HG03342 (cell line): ENCODE measurements around the gene MYBPC3.
"Not testable (repeated sequence)": the region's sequence is repeated elsewhere in the genome, so short reads cannot be mapped to it uniquely, and the experiment has no call there.

Experiments
- ATAC-seq: cut with Tn5 transposase; IDR thresholded peaks from one replicate; pipeline ENCODE4 v1.9.1; 2021; ENCODE audit warnings: mild to moderate bottlenecking, moderate library complexity; ENCODE audit not compliant: unreplicated experiment

Gene MYBPC3

DNA sequence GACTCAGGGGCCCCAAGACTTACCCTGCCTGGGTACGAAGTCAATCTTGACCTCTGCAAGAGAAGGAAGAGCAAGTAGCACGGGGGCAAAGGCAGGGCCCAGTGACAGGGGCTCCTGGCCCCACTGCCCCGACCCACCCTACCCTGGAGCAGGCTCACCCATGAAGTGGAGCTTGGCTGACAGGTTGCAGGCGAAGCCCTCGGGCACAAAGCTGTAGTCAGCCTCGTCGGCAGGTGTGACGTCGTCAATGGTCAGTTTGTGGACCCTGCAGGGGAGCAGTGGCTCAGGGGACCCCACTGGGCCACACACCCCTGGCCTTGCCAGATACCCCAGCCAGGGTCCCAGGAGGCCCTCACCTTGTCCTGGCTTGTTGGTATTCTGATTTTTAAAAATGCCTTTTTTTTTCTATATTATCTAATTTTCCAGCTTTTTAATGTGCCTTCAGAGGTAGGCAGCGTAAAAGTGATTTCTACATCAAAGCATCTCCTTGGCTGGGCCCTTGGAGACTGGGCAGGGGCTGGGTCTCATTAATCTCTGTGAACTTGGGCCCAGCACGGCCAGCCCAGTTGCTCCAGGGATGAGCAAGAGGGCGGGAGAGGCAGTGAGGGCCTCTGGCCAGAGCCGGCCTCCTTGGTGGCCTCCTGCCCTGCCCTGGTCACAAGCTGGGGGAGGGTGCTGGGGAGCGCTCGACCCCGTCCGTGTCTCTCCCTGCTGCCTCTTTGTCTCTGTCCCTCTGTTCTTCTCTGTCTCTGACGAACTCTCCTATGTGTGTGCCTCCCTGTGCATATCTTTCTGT is 11.3 kb downstream of the MYBPC3 start:
- no peak for ATAC-seq

DNA sequence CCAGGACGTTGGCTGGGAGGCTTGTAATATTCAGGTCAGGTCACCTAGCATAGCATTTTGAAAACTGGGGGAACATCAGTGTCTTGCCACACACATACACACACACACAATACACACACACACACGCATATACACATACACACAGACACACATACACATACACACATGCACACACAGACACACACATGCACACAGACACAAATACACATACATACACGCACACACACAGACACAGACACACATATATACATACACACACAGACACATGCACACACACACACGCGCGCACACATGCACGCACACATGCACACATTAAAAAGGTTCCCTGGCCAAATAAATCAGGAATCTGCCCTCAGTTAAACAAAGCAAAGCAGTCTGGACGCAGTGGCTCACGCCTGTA is 12.5 kb downstream of the MYBPC3 start:
- no peak for ATAC-seq

DNA sequence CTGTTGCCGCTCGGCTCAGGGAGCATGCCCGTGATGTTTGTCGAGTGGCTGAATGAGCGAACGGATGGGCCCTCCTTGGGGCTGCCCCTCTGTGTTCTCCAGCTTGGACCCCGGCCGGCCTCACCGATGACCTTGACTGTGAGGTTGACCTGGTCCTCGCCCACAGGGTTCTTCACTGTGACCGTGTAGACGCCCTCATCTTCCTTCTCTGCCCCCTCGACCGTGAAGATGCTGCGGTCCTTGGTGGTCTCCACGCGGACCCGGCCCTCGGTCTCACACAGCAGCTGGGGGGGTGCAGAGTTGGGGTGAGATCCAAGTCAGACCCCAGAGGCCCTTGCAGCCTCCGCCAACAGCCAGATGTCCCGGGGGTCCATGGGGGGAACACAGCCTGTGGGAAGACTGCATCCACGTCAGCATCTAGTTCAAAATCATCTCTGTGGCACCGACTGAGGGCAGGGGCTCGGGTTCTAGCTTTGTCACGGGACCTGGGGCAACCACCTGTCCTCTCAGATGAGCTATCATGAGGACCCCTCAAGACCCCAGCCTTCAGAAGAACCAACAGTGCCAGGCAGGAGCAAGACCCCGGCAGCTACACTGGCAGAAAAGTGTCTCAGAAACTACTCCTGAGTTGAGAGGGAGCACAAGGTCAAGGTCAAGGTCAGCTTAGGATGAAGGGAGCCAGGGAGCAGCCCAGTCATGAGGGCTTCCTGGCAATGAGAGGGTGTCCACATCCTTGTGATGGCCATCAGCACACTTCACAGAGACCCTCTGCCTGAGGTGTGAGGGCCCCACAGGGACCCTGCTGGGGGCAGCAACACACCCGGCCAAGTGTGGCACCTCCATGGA is 13.9 kb downstream of the MYBPC3 start:
- ATAC-seq: no peak

DNA sequence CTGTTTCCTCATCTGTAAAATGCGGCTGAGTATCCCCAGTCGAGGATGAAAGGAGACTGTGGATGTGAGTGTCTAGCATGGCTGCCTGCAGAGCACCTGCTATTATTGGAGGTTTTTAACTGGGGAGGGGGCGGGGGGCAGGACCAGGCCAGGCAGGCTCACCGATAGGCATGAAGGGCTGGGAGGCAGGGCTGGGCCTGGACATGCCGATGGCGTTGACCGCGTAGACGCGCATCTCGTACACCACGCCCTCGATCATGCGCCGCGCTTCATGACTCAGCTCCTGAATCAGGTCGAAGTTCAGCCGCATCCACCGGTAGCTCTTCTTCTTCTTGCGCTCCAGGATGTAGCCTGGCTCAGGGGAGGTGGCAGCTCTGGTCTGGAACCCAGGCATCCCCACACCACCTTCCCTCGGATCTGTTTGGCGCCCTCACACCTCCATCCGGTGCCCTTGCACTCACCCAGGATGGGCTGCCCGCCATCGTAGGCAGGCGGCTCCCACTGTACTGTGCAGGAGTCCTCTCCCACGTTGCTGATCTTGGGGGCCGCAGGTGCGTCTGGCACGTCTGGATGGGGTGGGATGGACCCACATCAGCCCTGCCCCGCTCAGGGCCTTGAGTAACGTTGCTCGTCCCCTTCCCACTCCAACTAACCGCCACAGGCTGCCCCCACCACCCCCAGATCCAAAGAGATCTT is 15.1 kb downstream of the MYBPC3 start:
- no peak for ATAC-seq

- ATAC-seq: no peak
These were observed 15.9 kb downstream of the MYBPC3 start for GRCh38 chr11:47336595-47336994.

DNA sequence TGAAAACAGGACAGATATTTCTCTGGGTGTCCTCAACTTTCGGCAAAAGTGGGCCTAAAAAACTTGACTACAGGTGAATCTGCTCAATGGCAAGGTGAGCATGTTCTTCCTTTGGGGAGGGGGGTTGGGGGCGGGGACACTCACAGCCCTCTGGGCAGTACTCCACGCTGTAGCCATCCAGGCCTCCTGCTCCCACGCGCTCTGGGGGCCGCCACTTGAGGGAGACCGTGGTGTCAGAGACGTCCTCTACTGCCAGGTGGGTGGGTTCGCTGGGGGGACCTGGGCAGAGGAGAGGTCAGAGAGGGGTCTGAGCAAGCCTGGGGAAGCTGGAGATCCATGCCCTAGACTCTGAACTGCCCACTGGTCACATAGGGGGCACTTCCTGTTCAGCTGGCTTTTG is 16.8 kb downstream of the MYBPC3 start:
- no peak for ATAC-seq

GRCh38 chr11:47334699-47335411 is 17.6 kb downstream of the MYBPC3 start:
- ATAC-seq: not testable (repeated sequence)

GRCh38 chr11:47333886-47334443 is 18.5 kb downstream of the MYBPC3 start:
- ATAC-seq: no peak

DNA sequence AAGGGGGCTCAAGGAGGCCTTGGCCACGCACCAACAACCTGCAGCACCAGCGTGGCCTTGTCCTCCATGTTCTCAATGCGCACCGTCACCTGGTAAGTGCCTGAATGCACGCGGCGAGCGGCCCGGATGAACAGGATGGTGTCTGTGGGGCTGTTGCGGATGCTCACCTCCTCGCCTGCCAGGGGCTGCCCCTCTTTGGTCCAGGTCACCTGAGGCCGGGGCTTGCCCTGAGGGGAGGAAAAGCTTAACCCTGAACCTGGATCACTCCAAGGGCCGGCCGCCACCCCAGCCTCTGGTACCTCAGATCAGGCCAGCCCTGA is 19.0 kb downstream of the MYBPC3 start:
- no peak for ATAC-seq

- no peak for ATAC-seq
These were observed 19.5 kb downstream of the MYBPC3 start for GRCh38 chr11:47332791-47333525.

GRCh38 chr11:47332303-47332711 is 20.2 kb downstream of the MYBPC3 start:
- ATAC-seq: no peak

DNA sequence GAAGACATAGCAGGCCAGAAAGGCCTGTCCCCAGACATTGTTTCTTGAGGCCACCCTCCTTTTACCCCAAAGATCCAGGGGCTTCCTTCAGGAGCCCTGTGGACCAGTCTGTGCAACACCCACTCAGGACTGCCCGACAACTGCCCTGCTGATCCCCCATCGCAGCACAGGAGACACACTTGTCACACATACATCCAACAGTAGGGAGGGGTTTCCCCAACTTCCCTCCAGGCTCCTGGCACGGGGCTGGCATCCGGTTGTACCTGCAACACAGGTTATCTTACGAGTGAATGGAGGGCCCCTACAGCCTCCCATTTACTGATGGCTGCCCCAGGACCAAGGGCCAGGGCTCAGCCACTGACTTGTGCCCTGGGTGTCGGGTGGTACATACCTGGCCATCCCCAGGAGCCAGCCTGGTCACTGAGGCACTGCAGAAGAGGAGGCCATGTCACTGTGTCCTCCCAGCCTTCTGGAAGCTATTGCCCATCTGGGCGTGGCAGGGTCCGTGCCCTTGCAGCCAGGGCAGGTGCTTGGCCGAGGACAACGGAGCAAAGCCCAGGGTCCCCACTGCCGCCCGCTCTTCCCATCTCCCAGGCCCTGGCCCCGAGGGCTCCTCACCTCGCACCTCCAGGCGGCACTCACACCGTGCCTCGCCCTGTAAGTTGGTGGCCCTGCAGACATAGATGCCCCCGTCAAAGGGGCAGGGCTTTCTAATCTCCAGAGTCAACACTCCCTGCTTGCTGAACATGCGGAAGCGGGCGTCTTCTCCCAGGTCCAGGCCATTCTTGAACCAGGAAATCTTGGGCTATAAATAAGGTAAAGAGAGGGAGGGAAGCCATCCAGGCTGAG is 20.8 kb downstream of the MYBPC3 start:
- ATAC-seq: no peak

- ATAC-seq: no peak
These were observed 22.2 kb downstream of the MYBPC3 start for GRCh38 chr11:47329987-47330931.

GRCh38 chr11:47329431-47329986 is 23.0 kb downstream of the MYBPC3 start:
- ATAC-seq: no peak

DNA sequence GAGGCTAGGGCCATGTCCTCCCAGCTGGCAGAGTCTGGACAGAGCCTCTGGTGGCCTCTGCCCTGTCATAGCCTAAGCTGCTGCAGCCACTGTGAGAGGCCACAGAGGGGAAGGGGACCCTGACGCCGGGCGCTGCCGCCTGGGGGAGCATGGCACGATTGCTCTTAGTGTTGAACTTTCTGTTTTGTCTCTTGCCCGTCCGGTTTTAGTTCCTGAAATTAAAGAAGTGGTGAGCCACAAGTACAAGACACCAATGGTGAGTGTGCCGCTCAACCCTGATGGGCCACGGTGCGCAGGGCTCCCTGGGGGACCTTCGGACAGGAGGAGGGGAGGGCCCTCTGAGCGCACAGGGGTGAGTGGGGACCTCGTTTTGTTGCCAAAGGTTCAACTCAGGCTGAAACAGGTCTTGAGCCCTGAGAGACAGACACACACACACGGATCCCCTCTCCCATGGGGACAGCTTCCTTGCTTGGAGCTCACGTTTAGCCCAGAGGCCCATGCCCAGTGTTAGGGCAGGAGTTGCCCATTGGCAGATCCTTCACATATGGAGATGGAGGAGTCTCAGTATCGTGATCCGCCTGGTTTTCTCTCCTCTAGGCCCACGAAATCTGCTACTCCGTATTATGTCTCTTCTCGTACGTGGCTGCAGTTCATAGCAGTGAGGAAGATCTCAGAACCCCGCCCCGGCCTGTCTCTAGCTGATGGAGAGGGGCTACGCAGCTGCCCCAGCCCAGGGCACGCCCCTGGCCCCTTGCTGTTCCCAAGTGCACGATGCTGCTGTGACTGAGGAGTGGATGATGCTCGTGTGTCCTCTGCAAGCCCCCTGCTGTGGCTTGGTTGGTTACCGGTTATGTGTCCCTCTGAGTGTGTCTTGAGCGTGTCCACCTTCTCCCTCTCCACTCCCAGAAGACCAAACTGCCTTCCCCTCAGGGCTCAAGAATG is 23.8 kb downstream of the MYBPC3 start:
- ATAC-seq: no peak

DNA sequence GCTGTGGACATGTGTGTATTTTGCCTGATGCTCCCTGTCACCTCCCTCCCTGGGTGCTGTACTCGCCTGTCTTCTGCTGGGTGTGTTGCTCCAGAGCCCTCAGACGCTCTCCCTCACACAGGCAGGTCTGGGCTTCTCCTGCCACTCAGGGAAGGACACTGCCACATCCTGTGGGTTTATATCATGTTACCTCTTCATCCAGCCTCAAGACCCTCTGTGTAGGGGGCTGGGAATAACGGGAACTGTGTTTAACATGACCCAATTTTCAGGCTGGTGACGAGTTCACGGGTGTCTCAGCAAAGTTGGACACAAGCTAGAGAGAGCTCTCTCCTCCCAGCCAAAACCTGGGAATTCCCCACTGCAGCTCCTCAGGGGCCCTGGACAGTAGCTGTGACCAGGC is 24.6 kb downstream of the MYBPC3 start:
- ATAC-seq: no peak

DNA sequence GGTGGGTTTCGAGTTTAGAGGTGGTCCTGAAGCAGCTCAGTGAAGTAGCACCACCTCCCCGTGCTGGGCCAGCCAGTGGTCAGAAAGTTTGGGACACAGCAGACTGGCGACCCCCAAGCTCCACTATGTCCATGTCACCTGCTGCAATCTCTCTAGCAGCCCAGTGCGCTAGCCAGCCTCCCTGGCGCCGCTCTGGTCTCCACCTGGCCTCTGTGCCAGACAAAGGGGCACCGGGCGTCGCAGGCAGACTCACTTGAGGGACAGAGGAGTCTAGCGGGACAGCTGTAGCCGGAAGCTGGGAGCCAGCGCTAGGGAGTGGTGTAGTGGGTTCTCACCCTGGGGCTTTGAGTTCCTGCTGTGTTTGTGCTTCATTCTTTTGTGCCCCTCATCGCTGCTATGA is 25.5 kb downstream of the MYBPC3 start:
- ATAC-seq: no peak
